H4 (cell line): Measurements from ENCODE around the gene CPSF7. TPM values are rescaled to one million over a fixed set of nuclear protein-coding genes. Genes with fewer than 3 reads are reported as not detected.
"Not testable (repeated sequence)": the region's sequence is repeated elsewhere in the genome, so short reads cannot be mapped to it uniquely, and the experiment has no call there.

Experiments
- DNase-seq: peaks from one replicate; pipeline ENCODE4 v3.0.0-alpha.2; 2015; ENCODE audit warnings: low spot score
- total RNA-seq: library from RNA; depleted of rRNA; stranded (reverse); fragments of >200 nt; shearing (Covaris generic); gene quantifications from 2 replicates; pipeline ENCODE4 v1.2.3, GENCODE V29; 2014

CPSF7 gene
- total RNA-seq, 1 experiment from 2014 or later, result 31.8 TPM

DNA sequence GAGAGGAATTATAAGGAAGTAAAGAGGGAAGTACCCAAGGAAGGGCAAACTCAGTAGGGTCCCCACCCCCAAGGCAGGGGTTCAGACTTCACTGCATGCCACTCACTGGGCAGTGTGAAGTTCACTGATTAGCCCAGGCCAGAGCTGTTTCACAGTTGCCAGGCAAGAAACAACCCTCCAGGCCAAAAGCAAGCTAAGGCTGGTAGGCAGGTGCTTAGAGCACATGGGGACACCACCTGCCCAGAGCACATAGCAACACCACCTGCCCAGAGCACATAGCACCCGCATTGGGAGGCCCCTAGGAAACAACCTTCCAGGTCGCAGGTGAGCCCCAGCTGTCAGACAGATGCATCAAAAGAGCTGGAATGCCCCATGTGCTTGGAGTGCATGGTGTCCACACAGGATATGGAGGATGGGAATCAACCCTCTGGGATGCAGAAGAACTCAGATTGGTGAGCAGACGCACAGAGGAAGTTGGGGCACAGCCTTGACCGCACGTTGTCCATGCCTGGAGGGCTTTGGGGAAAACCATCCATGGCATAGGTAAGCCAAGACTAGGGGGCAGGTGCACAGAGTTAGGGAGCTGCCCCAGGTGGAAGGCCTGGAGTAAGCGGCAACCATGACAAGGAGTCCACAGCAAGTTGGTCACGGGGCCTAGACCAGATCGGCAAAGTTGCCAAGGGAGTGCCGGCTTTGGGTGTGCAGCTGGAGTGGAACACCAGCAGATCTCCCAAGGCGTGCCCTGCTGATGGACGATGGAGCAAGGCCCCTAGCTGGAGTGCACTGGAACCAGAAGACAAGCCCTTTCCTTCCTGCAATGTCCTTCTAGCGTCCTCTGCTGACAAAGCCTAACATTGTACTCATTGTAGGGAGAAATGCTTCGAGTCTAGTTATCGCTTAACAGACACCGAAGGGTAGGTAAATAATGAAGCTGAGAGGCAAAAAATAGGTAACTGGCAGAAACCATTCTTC, 45.2 kb downstream of the CPSF7 start:
- DNase-seq, result no peak

DNA sequence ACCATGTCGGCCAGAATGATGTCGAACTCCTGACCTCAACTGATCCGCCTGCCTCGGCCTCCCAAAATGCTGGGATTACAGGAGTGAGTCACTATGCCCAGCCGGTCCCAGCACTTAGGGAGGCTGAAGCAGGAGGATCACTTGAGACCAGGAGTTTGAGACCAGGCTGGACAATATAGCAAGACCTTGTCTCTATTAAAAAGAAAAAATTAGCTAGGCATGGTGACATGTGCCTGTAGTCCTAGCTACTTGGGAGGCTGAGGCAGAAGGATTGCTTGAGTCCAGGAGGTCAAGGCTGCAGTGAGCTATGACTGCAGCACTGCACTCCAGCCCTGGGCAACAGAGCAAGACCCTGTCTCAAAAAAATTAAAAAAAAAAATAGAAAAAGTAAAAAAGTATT, 45.9 kb downstream of the CPSF7 start:
- DNase-seq, result not testable (repeated sequence)

DNA sequence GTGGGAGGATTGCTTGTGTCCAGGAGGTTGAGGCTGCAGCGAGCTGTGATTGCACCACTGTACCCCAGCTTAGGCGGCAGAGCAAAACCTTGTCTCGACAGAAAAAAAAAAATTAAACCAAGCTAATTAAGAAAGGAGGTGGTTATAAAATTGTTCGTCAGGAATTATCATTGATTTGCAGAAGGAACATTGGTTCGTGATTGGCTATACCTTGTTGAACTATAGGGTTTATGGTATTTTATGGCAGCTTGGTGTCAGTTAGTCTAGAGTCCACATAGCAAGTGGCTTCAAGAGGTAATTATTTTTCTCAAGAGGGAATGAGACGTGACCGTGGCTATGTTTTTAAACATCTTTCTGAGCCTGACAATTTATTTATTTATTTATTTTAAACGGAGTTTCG, 48.9 kb downstream of the CPSF7 start:
- no peak for DNase-seq

GRCh38 chr11:61378713-61379313, 51.0 kb downstream of the CPSF7 start:
- peak; percentile 75 for DNase-seq

DNA sequence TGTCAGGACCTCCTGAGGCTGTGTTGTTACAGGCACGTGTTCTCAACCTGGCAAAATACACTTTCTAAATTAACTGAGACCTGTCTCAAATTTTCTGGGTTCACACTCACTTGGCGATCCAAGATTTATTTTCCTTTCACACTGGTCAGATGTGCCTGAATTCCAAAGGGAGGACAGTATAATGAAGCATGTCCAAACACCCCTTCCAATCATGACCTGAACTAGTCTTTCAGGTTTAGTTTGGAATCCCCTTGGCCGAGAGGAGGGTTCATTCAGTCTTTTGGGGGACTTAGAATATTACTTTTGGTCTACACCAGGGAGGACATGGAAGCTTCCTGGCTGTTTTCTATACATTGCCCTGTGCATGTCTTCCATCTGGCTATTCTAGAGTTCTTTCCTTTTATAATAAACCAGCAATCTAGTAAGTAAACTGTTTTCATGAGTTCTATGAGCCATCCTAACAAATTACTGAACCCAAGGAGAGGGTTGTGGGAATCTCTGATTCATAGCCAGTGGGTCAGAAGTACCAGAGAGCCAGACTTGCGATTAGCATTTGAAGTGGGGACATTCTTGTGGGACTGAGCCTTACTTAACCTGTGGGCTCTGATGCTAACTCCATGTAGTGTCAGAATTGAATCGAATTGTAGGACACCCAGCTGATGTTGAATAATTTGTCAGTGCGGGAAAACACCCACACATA, 52.2 kb downstream of the CPSF7 start:
- no peak for DNase-seq

DNA sequence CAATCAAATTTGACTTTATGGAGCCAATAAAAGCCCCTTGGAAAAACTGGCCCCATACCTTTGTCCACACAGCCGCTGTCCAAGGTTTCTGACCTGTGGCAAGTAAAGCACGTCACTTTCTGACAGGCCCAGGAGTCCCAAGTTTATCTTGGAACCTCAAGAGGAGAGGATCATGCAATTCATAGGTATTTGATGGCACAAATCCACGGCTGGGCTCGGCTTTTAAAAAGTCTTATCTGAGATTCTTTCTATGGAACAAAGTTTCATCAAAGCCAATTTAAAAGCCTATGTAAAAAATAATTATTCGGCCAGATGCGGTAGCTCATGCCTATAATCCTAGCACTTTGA, 54.0 kb downstream of the CPSF7 start:
- DNase-seq, result no peak

DNA sequence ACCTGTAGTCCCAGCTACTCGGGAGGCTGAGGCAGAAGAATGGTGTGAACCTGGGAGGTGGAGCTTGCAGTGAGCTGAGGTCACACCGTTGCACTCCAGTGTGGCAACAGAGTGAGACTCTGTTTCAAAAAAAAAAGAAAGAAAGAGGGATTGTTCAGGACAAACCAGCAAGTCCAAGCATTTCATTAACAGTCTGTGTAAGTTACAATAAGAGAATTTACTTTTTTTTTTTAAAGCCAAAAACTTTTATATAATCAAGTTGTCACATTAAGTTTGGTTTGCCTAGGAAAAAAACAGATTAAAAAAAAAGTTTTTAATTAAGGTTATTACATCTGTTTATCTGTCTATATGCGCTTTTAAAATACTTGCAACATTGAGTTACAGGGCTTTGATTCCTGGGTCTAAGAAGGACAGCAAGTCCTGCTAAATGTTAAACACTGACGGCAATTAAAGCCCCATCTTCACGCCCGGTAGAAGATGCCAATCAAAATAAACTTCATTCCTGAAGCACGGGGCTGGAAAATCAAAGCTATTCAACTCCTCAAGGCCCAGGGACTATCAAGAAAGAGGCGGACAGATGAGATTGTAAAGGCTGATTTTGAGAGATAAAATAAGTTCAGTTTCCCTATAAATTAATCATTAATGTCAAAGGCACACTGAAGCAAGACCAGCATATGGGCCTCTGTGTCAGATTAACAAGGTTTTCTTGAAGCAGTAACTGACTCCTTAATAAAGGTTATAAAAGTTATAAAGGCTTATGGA, 56.9 kb downstream of the CPSF7 start:
- DNase-seq, result no peak

GRCh38 chr11:61370349-61371005, 59.3 kb downstream of the CPSF7 start:
- no peak for DNase-seq

DNA sequence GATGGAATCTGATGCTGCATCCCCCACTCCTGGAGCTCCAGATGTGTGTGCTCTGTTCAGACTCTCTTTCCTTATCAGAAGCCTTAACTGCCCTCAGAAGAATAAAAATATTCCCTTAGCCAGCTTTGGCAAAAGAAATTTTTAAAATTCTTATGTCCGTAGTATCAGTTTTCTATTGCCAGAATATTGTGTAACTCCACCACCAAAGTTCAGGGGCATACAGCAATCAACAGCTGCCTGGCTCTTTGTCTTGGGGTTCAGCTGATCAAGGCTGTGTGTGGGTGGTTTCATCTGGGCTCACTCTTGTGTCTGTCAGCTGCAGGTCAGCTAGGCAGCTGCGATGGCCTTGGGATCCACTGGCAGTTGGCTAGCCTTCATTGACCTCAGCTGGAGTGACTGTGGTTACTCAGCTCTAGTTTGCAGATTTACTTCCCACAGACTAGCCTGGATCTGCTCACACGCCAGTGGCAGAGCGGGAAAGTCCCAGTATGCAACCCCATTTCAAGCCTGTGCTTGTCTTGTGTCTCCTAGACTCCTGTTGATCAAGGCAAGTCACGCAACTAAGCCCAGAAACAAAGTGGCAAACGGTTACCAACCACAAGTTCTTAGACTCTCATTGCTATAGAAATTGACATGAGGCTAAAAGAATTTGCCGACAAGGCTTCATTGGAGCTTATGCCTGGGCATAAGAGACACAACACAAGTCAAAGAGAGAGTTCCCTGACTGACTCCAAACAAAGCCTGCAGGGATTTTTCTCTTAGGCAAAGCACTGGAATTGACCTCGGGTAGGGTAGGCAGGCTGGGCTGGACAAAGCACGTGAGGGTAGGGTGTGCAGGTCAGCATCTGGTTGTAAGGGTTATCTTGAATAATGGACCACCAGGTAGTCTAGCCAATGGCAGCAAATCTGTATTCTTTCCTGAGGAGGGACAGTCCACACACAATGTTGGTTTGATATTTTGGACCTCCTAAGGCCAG, 60.1 kb downstream of the CPSF7 start:
- DNase-seq, result no peak

GRCh38 chr11:61368646-61369045, 61.1 kb downstream of the CPSF7 start:
- no peak for DNase-seq

DNA sequence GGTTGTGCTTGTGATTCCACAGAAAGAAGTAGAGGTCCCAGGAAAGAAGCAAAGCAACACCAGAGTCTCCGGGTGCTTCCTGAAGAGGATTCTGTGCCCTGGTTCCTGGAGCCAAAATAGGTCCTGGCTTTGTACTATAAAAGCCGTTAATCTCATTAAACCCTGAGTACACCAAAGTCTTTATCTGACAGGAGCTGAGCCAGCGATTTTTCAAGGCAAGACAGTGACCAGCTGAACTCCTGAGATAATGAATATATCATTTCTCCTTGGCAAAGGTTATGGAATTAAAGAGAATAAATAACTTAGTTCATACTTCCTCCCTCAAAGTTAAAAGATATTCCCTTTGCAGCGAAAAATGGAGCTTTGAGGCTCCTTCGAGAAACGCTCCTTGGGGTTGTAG, 62.4 kb downstream of the CPSF7 start:
- DNase-seq, result no peak

DNA sequence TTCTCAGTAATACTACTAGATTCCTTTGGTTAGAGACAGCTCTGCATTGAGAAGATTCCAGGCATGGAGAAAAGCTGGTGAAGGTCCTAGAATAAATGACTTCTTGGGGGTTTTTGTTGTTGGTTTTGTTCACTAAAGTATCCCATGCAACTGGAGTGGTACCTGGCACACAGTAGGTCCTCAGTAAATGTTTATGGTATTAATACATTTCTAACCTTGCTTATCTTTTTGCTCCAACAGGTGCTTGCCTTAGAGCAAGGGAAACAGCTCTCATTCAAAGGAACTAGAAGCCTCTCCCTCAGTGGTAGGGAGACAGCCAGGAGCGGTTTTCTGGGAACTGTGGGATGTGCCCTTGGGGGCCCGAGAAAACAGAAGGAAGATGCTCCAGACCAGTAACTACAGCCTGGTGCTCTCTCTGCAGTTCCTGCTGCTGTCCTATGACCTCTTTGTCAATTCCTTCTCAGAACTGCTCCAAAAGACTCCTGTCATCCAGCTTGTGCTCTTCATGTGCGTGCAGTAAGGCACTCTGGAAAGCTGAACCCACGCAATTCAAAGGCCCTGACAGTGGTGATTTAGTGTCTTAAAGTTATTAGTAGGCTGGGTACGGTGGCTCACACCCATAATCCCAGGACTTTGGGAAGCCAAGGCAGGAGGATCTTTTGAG, 65.6 kb downstream of the CPSF7 start:
- DNase-seq, result no peak

- DNase-seq, result no peak
Measured at GRCh38 chr11:61362542-61362875, 67.3 kb downstream of the CPSF7 start.

- DNase-seq, result peak; percentile 88
Measured at GRCh38 chr11:61361741-61362541, 67.8 kb downstream of the CPSF7 start, which contains the start of the genes CYB561A3 and TMEM138. Gene CYB561A3, minus strand, starts transcription at chr11:61361882. Its CDS starts 5,169 bp downstream, at chr11:61356713. Gene TMEM138, plus strand, starts transcription at chr11:61362374. Its CDS starts 2,017 bp downstream, at chr11:61364391.

- no peak for DNase-seq
Measured at GRCh38 chr11:61361237-61361740, 68.5 kb downstream of the CPSF7 start.

DNA sequence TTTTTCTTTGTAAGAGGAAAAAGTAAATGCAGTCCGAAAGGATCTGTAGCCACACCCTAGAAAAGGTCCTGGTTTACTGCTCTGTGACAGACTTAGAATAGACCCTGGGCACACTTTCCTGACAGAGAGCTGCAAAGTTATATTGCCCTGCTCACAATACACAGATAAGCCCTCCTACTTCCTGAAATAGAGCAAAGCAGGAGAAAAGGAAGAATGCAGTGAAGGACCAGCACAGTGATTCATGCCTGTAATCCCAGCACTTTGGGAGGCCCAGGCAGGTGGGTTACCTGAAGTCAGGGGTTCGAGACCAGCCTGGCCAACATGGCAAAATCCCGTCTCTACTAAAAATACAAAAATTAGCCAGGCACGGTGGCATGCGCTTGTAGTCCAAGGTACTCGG, 70.3 kb downstream of the CPSF7 start:
- DNase-seq, result no peak

- DNase-seq, result no peak
Measured at GRCh38 chr11:61358566-61358965, 71.2 kb downstream of the CPSF7 start.

DNA sequence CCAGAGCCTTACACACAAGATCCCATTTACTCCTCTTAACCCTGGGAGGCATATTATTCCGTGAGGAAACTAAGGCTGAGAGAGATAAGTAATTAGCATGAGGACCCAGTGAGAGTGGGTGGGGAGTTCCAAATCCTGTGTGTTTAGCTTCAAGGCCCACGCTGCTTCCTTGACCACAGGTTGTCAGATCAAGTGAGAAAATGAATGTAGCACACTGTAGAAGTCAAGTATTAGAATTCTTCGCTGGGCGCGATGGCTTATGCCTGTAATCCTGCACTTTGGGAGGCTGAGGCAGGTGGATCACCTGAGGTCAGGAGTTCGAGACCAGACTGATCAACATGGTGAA, 71.9 kb downstream of the CPSF7 start:
- DNase-seq, result no peak
